HFFc6 (cell line): ENCODE results near the gene ICAM5. TPM values are rescaled to one million over a fixed set of nuclear protein-coding genes. Genes with fewer than 3 reads are reported as not detected.

ENCODE experiments used
- DNase-seq: peaks from one replicate; pipeline ENCODE4 v3.0.0-alpha.2; 2018
- H3K27ac Mint-ChIP-seq: 2 replicates; pipeline ENCODE4 v1.8.0; 2020; ENCODE audit warnings: mild to moderate bottlenecking, mixed read lengths
- H3K27me3 Mint-ChIP-seq: 2 replicates; pipeline ENCODE4 v1.8.0; 2021; ENCODE audit warnings: mild to moderate bottlenecking, moderate library complexity, mixed read lengths; ENCODE audit not compliant: insufficient read depth
- H3K36me3 Mint-ChIP-seq: 2 replicates; pipeline ENCODE4 v1.8.0; 2021; ENCODE audit warnings: low read depth, mixed read lengths
- H3K4me1 Mint-ChIP-seq: 2 replicates; pipeline ENCODE4 v1.8.0; 2020; ENCODE audit warnings: low read depth, mixed read lengths
- H3K4me3 Mint-ChIP-seq: 2 replicates; pipeline ENCODE4 v1.8.0; 2020; ENCODE audit warnings: mild to moderate bottlenecking, moderate library complexity, mixed read lengths
- H3K9me3 Mint-ChIP-seq: 2 replicates; pipeline ENCODE4 v1.8.0; 2020; ENCODE audit warnings: mild to moderate bottlenecking, mixed read lengths
- total RNA-seq, 6 experiments: library from RNA; stranded (reverse); fragmentation: NEBNext Ultra II Directional; extraction: Animal tissue kit (Norgen Biotek cat#: 25700); gene quantifications; 2 replicates in 1 of 6; 3 replicates in 5 of 6; pipeline ENCODE4 v1.2.3, GENCODE V29; 2021
- TF ChIP-seq, protein P1 (sequence below): fragments of 200-600 bp; sonication (generic); IDR thresholded peaks from 2 replicates; pipeline ENCODE4 v1.5.0; 2021; ENCODE audit warnings: antibody characterized with exemption, mild to moderate bottlenecking

Gene ICAM5
- total RNA-seq, 6 experiments from 2014 or later: 14.0 to 38.4 (median 14.4) TPM

DNA sequence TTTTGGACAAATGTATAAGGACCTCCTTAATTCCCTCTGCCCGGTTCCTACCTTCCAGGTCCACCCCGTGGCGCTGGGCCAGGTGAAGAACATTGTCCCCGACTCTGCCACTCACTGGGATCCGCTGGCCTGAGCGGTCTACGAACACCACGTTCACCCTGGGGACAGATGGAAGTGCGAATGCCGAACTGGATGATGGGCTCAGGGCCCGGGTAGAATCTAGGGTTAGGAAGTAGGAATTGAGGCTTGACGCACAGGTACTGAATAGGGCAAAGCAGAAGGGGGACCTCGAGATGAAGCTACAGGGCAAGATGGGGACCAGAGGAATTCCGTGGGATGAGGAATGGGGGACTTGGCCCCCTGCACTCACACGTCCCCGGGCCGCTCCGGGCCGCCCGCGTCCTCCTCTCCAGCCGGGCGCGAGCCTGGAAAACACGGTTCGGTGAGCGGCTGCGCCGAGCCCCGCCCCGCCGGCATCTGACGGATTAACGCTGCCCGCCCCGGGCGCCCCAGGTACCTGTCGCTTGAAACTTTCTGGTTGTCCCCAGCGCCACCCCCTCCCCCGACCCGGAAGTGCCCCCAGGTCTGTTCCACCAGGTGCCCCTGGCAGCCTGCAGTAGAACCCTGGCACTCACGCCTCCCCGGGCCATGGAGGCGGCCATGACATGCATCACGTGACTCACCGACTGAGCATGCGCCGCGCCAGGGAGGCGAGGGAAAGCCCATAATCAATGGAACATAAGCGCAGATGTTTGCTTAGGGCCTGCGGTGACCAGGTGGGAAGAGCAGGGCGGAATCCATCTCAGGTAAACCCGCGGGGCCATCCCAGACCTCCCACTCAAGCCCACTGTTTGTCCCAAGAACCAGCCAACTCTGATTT lies 25.8 kb downstream of the ICAM5 start, which contains the start of gene FDX2:
TSS of gene FDX2 (minus strand) at position 681 of the 880 bp plus-strand sequence. CDS start at position 662, 19 bp downstream.
- peak; percentile 69 for DNase-seq
- peaks cover 3% of the 10 kb centered on the region for H3K27me3 Mint-ChIP-seq
- TF ChIP-seq, protein P1, sequence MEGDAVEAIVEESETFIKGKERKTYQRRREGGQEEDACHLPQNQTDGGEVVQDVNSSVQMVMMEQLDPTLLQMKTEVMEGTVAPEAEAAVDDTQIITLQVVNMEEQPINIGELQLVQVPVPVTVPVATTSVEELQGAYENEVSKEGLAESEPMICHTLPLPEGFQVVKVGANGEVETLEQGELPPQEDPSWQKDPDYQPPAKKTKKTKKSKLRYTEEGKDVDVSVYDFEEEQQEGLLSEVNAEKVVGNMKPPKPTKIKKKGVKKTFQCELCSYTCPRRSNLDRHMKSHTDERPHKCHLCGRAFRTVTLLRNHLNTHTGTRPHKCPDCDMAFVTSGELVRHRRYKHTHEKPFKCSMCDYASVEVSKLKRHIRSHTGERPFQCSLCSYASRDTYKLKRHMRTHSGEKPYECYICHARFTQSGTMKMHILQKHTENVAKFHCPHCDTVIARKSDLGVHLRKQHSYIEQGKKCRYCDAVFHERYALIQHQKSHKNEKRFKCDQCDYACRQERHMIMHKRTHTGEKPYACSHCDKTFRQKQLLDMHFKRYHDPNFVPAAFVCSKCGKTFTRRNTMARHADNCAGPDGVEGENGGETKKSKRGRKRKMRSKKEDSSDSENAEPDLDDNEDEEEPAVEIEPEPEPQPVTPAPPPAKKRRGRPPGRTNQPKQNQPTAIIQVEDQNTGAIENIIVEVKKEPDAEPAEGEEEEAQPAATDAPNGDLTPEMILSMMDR: no peak
- peaks cover 11% of the 10 kb centered on the region; the same call in 1 of the 2 replicates for H3K36me3 Mint-ChIP-seq
- peak within 1 kb of the TSS; percentile 82 for H3K27ac Mint-ChIP-seq
- no peaks in the 10 kb centered on the region for H3K9me3 Mint-ChIP-seq
- peak within 1 kb of the TSS; percentile 96 for H3K4me3 Mint-ChIP-seq
- H3K4me1 Mint-ChIP-seq: peaks cover 21% of the 10 kb centered on the region

DNA sequence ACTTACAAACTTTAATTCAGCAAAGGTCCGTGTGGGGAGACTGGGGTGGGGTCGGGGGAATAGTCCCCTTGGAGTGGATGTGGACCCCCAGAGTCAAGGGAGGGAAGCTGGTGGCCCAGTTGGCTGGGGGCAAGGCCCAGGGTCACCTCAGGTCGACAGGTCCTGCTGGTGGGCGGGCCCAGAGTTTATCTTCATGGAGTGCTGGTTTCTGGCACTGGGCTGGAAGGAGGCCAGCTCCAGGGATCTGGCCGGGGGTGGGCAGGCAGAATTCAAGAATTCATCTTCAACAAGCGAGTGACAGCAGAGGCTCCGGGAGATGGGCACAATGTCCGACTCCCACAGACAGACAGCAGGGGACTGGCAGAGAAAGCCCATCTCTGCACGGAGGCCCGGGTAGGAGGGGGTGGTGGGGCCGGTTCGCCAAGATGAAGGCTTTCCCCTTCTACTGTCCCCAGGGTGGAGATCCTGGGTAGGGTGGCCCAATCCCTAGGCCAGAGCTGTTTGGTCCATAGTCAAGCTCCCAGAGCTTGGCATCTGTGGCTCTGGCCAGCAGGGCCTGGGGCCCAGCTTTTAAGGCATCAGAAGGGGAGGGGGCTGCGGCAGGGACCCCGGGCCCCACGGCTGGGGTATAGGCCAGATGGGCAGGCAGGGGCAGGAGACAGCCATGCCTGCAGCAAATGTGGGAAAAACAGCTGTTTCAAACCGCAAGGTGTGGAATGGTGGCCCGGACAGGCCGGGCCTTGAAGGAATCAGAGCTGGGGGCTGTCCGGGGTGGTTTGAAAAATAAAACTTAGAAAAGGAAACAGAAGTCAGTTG lies 26.7 kb downstream of the ICAM5 start:
- TF ChIP-seq, protein P1: no peak
- H3K27me3 Mint-ChIP-seq: peaks cover 3% of the 10 kb centered on the region
- H3K9me3 Mint-ChIP-seq: no peaks in the 10 kb centered on the region
- peak overlapping the region; percentile 57 for H3K27ac Mint-ChIP-seq
- H3K4me3 Mint-ChIP-seq: peak overlapping the region; percentile 96
- no peak for DNase-seq
- H3K36me3 Mint-ChIP-seq: peaks cover 11% of the 10 kb centered on the region; the same call in 1 of the 2 replicates
- peaks cover 21% of the 10 kb centered on the region for H3K4me1 Mint-ChIP-seq

DNA sequence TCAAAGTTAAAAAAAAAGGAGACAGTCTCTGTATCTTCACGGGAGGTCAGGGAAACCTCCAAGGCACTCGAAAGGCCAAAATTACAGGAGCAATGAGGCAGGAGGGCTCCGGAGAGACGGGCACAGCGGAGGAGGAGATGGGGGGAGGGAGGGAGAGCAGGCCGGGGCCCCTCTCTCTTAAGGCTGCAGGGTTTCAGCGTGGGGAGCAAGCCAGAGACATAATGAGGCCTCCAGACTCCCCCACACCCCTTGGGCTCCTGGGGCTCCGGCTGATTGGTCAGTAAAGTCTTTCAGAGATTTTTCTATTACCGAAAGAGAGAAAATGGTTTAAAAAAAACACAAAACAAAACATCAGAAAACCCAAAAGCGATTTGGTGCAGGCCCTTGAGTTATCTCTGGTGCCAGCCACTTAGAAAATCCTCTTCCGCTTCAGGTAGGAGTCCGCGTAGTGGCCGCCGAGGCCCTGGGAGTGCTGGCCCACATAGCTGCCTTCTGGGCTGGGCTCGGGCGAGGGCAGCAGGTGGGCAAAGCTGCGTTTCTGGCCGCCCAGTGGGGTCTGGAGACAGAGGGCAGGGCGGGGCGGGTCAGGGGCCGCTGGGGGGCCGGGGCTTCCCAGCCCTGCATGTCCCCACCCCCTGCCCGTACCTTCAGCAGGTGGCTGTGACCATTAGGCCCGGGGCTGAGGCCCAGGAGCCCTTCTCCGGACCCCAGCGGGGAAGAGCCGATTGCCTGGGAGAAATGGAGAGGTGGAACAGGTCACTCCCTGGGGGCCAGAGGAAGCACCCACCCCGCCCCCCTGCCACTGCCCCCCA lies 27.5 kb downstream of the ICAM5 start:
- Mint-ChIP-seq H3K27me3 (peaks cover 3% of the 10 kb centered on the region), H3K36me3 (peaks cover 17% of the 10 kb centered on the region; the same call in 1 of the 2 replicates), H3K4me1 (peaks cover 21% of the 10 kb centered on the region), H3K9me3 (no peaks in the 10 kb centered on the region), H3K4me3 (no peak overlapping the region), H3K27ac (no peak overlapping the region)
- DNase-seq: no peak
- TF ChIP-seq, protein P1: no peak

DNA sequence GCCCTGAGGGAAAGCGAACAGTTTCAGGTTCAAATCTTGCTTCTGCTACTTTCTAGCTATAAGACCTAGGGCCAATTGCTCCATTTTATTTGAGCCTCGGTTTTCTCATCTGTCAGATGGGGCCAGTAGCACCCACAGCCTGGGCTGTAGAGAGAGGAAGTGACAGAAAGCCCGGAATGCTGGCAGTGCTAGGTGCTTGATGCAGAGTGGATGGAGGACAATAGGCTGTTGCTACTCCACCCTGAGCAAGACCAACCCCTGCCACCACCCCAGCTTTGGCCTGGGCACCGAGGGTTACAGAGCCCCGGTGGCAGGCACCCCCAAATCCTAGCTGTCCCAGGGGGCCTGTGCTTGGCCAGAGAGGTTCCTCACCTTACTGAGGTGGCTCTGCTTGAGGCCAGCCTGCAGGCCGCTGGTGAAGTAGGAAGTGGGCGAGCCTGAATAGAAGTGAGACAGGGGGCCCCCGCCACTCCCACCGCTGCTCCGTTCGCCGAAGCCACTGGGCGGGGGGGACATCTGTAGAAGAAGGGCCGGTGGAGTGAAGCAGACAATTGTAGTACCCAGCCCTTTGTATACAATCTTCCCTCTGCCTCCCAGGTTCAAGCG lies 28.2 kb downstream of the ICAM5 start:
- peaks cover 17% of the 10 kb centered on the region; the same call in 1 of the 2 replicates for H3K36me3 Mint-ChIP-seq
- no peak overlapping the region for H3K4me3 Mint-ChIP-seq
- H3K4me1 Mint-ChIP-seq: peaks cover 21% of the 10 kb centered on the region
- peaks cover 3% of the 10 kb centered on the region for H3K27me3 Mint-ChIP-seq
- TF ChIP-seq, protein P1: no peak
- no peaks in the 10 kb centered on the region for H3K9me3 Mint-ChIP-seq
- no peak overlapping the region for H3K27ac Mint-ChIP-seq
- DNase-seq: no peak
